OCI-LY1 (cell line): ENCODE measurements around the gene AMIGO1.

Experiments used
- H2AFZ ChIP-seq: fragments of 200-600 bp; sonication (generic), shearing (Covaris generic); 2 replicates; pipeline ENCODE4 v1.6.0; 2014; ENCODE audit warnings: antibody characterized with exemption, mild to moderate bottlenecking, low read length
- H3F3A ChIP-seq: fragments of 200-600 bp; sonication (generic), shearing (Covaris generic); 2 replicates; pipeline ENCODE4 v1.6.0; 2014; ENCODE audit warnings: mild to moderate bottlenecking, antibody characterized with exemption, low read length, moderate library complexity; ENCODE audit not compliant: insufficient read depth
- H3K27ac ChIP-seq: fragments of 200-600 bp; sonication (generic); 2 replicates; pipeline ENCODE4 v1.5.1; 2014; ENCODE audit warnings: low read length, mixed run types, mild to moderate bottlenecking, low read depth; ENCODE audit not compliant: poor library complexity, severe bottlenecking
- H3K27me3 ChIP-seq: fragments of 200-600 bp; sonication (generic); 2 replicates; pipeline ENCODE4 v1.6.0; 2014; ENCODE audit warnings: antibody characterized with exemption, mild to moderate bottlenecking, low read length, moderate library complexity; ENCODE audit not compliant: insufficient read depth
- H3K36me3 ChIP-seq: fragments of 200-600 bp; sonication (generic); 2 replicates; pipeline ENCODE4 v1.6.1; 2014; ENCODE audit warnings: mild to moderate bottlenecking, antibody characterized with exemption, low read length, moderate library complexity, mixed read lengths; ENCODE audit not compliant: insufficient read depth
- H3K4me1 ChIP-seq: fragments of 200-600 bp; sonication (generic); 2 replicates; pipeline ENCODE4 v1.5.1; 2014; ENCODE audit warnings: mild to moderate bottlenecking, low read length, moderate library complexity; ENCODE audit not compliant: insufficient read depth, severe bottlenecking
- H3K4me2 ChIP-seq: fragments of 200-600 bp; sonication (generic), shearing (Covaris generic); 2 replicates; pipeline ENCODE4 v1.6.1; 2014; ENCODE audit warnings: low read length
- H3K4me3 ChIP-seq: fragments of 200-600 bp; sonication (generic); 2 replicates; pipeline ENCODE4 v1.5.1; 2014; ENCODE audit warnings: low read length, low read depth, mild to moderate bottlenecking, mixed read lengths; ENCODE audit not compliant: poor library complexity, severe bottlenecking
- H3K79me2 ChIP-seq: fragments of 200-600 bp; shearing (Covaris generic); 2 replicates; pipeline ENCODE4 v1.6.1; 2016; ENCODE audit warnings: mixed run types, low read length, mixed read lengths; ENCODE audit not compliant: insufficient read depth
- H3K9ac ChIP-seq: fragments of 200-600 bp; sonication (generic), shearing (Covaris generic); 2 replicates; pipeline ENCODE4 v1.6.1; 2014; ENCODE audit warnings: mild to moderate bottlenecking, low read length, mixed read lengths
- H3K9me2 ChIP-seq: fragments of 200-600 bp; sonication (generic), shearing (Covaris generic); 2 replicates; pipeline ENCODE4 v1.6.1; 2014; ENCODE audit warnings: low read depth, mild to moderate bottlenecking, low read length, mixed read lengths
- H3K9me3 ChIP-seq: fragments of 200-600 bp; shearing (Covaris generic); 2 replicates; pipeline ENCODE4 v1.6.1; 2014; ENCODE audit warnings: low read length, mixed read lengths
- H4K20me1 ChIP-seq: fragments of 200-600 bp; sonication (generic), shearing (Covaris generic); 2 replicates; pipeline ENCODE4 v1.6.0; 2016; ENCODE audit warnings: mild to moderate bottlenecking, low read length; ENCODE audit not compliant: insufficient read depth
- EZH2 ChIP-seq: fragments of 200-600 bp; sonication (generic), shearing (Covaris generic); IDR thresholded peaks from 2 replicates; pipeline ENCODE4 v1.8.0; 2017; ENCODE audit warnings: borderline replicate concordance, mixed run types, mild to moderate bottlenecking, antibody characterized with exemption, low read length, moderate library complexity, mixed read lengths
- TF ChIP-seq, protein P1 (sequence below): fragments of 200-600 bp; sonication (generic), shearing (Covaris generic); IDR thresholded peaks from 2 replicates; pipeline ENCODE4 v1.5.1; 2017; ENCODE audit warnings: mild to moderate bottlenecking, antibody characterized with exemption, low read length, moderate library complexity, mixed read lengths

AMIGO1 gene

DNA sequence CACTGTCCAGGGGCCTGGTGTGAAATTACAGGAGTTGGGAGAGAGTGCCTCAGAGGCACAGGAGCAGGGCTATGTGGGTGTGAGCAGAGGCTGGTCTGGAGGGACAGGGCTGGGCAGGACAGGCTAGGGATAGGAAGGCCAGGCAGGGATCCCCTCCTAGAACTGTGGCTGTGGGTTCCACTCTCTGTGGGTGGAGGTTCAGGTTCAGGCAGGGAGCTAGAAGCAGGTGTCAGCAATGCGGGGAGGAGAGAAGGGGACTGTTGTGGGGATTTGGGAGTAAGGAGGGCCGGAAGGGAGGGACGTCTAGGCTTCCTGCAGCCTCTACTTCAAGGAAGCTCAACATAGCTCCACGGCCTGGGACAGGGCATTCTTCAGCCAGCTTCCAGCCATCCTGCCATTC lies 21.9 kb upstream of the AMIGO1 start:
- H3K79me2 ChIP-seq, result no peaks in the 10 kb centered on the region
- no peaks in the 10 kb centered on the region for H3F3A ChIP-seq
- peaks cover 9% of the 10 kb centered on the region for H3K4me1 ChIP-seq
- TF ChIP-seq, protein P1, sequence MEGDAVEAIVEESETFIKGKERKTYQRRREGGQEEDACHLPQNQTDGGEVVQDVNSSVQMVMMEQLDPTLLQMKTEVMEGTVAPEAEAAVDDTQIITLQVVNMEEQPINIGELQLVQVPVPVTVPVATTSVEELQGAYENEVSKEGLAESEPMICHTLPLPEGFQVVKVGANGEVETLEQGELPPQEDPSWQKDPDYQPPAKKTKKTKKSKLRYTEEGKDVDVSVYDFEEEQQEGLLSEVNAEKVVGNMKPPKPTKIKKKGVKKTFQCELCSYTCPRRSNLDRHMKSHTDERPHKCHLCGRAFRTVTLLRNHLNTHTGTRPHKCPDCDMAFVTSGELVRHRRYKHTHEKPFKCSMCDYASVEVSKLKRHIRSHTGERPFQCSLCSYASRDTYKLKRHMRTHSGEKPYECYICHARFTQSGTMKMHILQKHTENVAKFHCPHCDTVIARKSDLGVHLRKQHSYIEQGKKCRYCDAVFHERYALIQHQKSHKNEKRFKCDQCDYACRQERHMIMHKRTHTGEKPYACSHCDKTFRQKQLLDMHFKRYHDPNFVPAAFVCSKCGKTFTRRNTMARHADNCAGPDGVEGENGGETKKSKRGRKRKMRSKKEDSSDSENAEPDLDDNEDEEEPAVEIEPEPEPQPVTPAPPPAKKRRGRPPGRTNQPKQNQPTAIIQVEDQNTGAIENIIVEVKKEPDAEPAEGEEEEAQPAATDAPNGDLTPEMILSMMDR, result no peak
- TF ChIP-seq EZH2, result no peak
- 0 out of 2 replicates have a peak, but pooled peaks cover 5% of the 10 kb centered on the region for H3K27me3 ChIP-seq
- no peak overlapping the region for H3K4me2 ChIP-seq
- H3K27ac ChIP-seq, result no peak overlapping the region
- H2AFZ ChIP-seq, result no peak overlapping the region
- no peak overlapping the region for H3K9ac ChIP-seq
- H3K4me3 ChIP-seq, result no peak overlapping the region
- H3K9me2 ChIP-seq, result no peaks in the 10 kb centered on the region
- no peaks in the 10 kb centered on the region for H3K9me3 ChIP-seq
- no peaks in the 10 kb centered on the region for H4K20me1 ChIP-seq
- H3K36me3 ChIP-seq, result no peaks in the 10 kb centered on the region

DNA sequence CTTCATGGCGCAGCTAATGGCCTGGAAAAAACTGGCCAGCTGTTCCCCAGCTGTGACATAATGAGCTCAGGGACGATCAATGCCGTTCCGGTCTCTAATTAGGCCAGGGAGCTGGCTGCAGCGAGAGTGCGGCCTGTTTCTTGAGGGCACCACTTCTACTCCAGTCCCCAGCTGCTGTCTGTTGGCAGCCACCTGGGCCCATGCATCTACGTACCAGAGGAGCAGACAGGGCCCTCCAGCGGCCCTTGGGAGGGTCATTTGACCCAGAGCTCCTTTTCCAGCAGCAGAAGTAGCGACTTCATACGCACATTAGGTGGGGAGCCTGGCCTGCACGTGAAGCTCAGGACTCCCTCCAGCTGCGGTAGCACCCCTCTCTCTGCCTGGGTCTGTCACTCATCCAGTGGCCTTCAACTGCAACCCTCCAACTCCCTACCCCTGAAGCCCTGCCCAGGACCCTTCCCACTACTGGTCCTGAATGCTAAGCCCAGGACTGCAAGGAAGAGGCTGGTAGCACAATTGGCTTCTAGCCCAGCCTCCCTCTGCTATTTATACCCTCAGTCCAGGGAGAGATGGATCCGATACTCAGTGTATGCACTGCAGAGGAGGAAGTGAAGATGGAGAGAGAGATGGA lies 21.0 kb upstream of the AMIGO1 start:
- no peak overlapping the region for H3K4me3 ChIP-seq
- no peak for TF ChIP-seq EZH2
- TF ChIP-seq, protein P1, result no peak

DNA sequence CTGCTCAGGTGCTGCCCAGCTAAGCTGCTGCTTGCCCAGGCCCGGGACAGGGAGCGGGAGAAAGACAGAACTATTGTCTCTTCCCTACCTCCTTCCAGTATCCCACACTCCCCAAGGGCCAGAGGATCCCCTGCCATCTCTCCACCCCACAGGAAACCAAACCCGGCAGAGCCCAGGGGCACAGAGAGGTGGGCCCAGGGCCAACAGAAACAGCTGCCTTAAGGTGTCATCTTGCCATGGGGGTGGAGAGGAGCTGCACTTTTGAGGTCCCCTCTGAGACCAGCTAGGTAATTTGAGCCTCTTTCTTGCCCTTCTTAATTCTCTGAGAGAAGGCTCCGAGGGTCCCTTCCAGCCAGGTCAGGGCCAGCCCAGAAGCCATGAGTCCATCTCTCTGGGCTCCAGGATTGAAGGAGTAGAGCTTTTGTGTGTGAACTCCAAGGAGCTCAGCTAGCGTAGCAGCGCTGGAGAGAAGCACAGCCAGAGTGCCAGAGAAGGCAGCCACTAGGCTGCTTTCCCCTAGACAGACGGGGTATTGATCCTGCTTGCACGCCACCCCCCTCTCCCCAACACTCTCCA lies 20.4 kb upstream of the AMIGO1 start:
- Histone ChIP-seq H3F3A (no peaks in the 10 kb centered on the region), H3K27ac (no peak overlapping the region), H3K36me3 (no peaks in the 10 kb centered on the region), H3K9ac (no peak overlapping the region), H3K4me3 (no peak overlapping the region), H4K20me1 (no peaks in the 10 kb centered on the region), H2AFZ (no peak overlapping the region), H3K9me2 (no peaks in the 10 kb centered on the region), H3K9me3 (no peaks in the 10 kb centered on the region), H3K4me2 (no peak overlapping the region), H3K79me2 (no peaks in the 10 kb centered on the region), H3K4me1 (peaks cover 9% of the 10 kb centered on the region), H3K27me3 (0 out of 2 replicates have a peak, but pooled peaks cover 5% of the 10 kb centered on the region)
- no peak for TF ChIP-seq EZH2
- TF ChIP-seq, protein P1, result no peak

More for the DNA sequence above, 21.0 kb upstream of the AMIGO1 start:
- Histone ChIP-seq H3F3A (no peaks in the 10 kb centered on the region), H3K4me2 (no peak overlapping the region), H3K9ac (no peak overlapping the region), H3K36me3 (no peaks in the 10 kb centered on the region), H3K79me2 (no peaks in the 10 kb centered on the region), H2AFZ (no peak overlapping the region), H4K20me1 (no peaks in the 10 kb centered on the region), H3K27me3 (0 out of 2 replicates have a peak, but pooled peaks cover 5% of the 10 kb centered on the region), H3K9me3 (no peaks in the 10 kb centered on the region), H3K9me2 (no peaks in the 10 kb centered on the region), H3K27ac (no peak overlapping the region), H3K4me1 (peaks cover 9% of the 10 kb centered on the region)
